Effector memory CD4-positive, alpha-beta T cell (primary cell): ENCODE data around the gene ZNF892.

Source experiments
- DNase-seq, 3 donors: peaks; one replicate each; pipeline ENCODE4 v3.0.0-alpha.2; 2020
- H3K27ac ChIP-seq: 2 replicates; pipeline ENCODE4 v1.7.0; 2013; ENCODE audit warnings: mild to moderate bottlenecking, low read length, moderate library complexity; ENCODE audit not compliant: insufficient read depth, poor library complexity, severe bottlenecking
- H3K27me3 ChIP-seq: replicated peaks from 2 replicates; pipeline ENCODE4 v1.7.0; 2013; ENCODE audit warnings: mild to moderate bottlenecking, low read length; ENCODE audit not compliant: insufficient read depth, control insufficient read depth, poor library complexity, severe bottlenecking
- H3K36me3 ChIP-seq: 2 replicates; pipeline ENCODE4 v1.7.0; 2013; ENCODE audit warnings: mild to moderate bottlenecking, low read length, moderate library complexity; ENCODE audit not compliant: control insufficient read depth, insufficient read depth
- H3K4me1 ChIP-seq: 2 replicates; pipeline ENCODE4 v1.7.0; 2013; ENCODE audit warnings: low read length, mild to moderate bottlenecking; ENCODE audit not compliant: control insufficient read depth, insufficient read depth, poor library complexity, severe bottlenecking
- H3K4me3 ChIP-seq: 2 replicates; pipeline ENCODE4 v1.7.0; 2013; ENCODE audit warnings: low read length, low read depth, mild to moderate bottlenecking; ENCODE audit not compliant: insufficient read depth, poor library complexity, severe bottlenecking
- H3K9me3 ChIP-seq: 2 replicates; pipeline ENCODE4 v1.7.0; 2013; ENCODE audit warnings: mild to moderate bottlenecking, low read length, moderate library complexity; ENCODE audit not compliant: control insufficient read depth
- total RNA-seq, 3 donors: gene quantifications; one replicate each; lab custom pipeline; 2026; lab: John Stamatoyannopoulos, UW

Gene ZNF892
- 6.8 to 7.3 (median 7.3) reads per million in 3 donors for total RNA-seq

DNA sequence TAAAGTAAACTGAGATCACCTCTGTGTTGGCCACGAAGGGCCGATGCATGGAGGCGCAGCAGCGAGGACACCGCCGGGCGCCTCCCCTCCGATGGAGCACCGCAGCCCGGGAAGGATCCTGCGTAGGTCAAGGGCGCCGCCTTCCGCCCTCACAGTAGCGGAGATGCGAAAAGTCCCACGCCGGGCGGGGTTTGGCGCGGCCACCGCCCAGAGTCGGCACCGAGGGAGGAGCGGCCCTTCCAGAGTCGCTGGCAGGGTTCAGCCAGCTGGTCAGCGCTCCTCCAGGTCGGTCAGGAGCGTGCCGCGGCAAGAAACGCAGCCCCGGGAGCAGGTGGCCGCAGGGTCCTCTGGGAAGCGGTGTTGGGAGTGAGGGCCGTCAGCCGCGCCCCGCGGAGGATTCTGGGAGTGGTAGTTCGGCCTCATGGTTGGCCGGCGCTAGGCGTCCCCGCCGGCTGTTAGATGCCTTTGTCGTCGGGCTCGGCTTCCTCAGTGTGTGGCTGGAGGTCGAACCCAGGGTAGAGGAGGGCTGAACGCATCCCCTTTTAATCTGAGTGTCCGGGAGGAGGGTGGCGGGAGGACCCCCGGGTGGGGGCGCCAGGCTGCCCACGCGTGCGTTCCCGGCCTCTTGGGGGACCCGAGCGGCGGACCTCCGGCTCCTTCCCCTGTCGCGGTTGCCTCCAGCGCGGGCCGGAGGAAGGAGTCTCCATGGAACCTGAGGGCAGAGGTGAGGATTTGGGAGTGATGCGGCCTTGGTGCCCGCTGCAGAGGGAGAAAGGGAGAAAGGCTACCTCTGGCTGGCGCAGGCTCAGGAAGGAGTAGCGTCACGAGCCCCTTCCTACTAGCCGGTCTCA, at the start of gene ZNF892:
TSS of gene ZNF892 (plus strand) at position 411 of the 851 bp plus-strand sequence. CDS start at position 706, 295 bp downstream.
- Histone ChIP-seq H3K27ac (peak within 1 kb of the TSS; percentile 72), H3K4me1 (peaks cover 5% of the 10 kb centered on the region), H3K27me3 (no peaks in the 10 kb centered on the region), H3K9me3 (peaks cover 3% of the 10 kb centered on the region), H3K36me3 (peaks cover 16% of the 10 kb centered on the region), H3K4me3 (peak within 1 kb of the TSS; percentile 88)
- DNase-seq = peak; percentile 55 to 65 (median 63)

DNA sequence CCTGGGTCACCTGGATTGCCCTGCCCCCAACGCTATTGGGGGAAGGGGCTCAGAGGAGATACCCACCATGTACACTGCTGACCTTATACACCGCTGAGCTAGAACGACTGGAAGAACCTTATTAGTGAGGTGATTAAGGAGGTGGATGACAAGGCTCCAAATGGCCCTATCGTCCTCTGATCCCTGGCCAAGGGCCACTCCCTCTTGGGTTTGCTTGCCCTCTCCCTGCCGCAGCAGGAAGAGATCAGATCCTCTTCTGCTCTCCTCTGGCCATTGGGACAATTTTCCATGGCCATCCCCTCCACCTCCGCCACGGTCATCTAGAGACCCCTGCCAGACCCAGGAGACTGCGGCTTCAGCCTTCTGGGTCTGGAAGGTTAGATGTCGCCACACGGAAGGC, 48.9 kb upstream of the ZNF892 start:
- peaks cover 7% of the 10 kb centered on the region for H3K4me1 ChIP-seq
- H3K27ac ChIP-seq = no peak overlapping the region
- H3K27me3 ChIP-seq = no peaks in the 10 kb centered on the region
- peak overlapping the region; percentile 79 for H3K4me3 ChIP-seq
- DNase-seq = no peak
- peaks cover 8% of the 10 kb centered on the region for H3K36me3 ChIP-seq
- H3K9me3 ChIP-seq = peaks cover 6% of the 10 kb centered on the region

DNA sequence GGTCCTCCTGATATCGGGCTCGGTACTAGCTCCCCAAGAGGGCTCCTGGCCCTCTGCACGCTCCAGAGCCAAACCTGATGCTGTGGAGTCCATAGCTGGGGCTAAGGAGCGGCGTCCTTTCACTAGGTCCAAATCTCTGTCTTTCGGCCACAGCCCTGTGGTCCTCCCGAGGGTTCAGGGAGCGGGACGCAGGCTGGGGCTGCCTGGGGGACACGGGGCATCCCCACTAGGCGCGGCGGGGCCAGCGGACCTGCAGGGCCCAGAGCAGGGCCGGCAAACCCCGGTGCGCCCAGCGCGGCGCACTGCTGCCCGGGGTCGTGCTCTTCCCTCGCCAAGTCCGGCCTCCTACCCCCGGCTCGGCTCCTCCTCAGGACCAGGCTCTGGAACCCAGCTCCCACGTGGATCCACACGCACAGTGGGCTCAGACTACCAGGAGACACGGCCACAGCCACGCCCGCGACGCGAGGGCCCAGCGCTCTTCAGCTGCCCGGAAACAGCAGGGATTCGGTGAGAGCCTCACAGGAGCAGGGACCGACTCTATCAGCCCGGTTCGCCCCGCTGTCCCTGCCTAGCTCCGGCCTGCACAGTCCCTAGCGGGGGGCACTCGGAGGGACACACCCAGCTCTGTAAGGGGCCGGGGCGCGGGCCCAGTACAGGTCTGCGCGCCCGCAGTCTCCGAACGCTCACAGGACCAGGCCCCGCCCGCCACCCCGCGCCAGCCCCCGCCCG, 48.3 kb upstream of the ZNF892 start:
- Histone ChIP-seq H3K4me3 (peak overlapping the region; percentile 79), H3K36me3 (peaks cover 8% of the 10 kb centered on the region), H3K27me3 (no peaks in the 10 kb centered on the region), H3K27ac (peak overlapping the region; percentile 63), H3K4me1 (peaks cover 7% of the 10 kb centered on the region), H3K9me3 (peaks cover 6% of the 10 kb centered on the region)
- DNase-seq = no peak

DNA sequence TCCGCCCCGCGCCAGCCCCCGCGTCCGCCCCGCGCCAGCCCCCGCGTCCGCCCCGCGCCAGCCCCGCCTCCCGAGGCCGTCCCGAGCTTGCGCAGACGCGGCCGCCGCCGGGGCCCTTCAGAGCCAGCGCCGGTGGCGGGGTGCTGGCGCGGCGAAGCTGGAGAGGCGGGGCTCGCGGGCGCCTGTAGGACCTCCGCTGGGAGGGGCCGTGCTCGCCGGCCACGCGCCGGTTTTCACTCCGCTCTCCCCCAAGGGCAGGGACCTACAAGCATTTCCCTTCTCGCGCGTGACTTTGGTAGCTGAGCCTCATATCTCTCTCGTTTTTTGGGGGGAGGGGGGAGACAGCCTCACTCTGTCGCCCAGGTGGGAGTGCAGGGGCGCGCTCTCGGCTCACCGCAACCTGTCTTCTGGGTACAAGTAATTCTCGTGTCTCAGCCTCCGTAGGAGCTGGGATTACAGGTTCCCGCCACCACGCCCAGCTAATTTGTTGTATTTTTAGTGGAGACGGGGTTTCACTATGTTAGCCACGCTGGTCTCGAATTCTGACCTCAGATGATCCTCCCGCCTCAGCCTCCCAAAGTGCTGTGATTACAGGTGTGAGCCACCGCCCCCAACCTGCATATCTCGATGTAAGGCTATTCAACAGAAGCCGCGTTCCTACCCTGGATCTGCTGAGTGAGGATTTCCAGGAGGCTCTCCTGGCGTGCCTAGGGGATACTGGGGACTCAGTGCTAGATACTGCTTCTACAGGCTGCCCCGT, 47.5 kb upstream of the ZNF892 start, which contains the start of gene ZNF514:
TSS of gene ZNF514 (minus strand) at position 159 of the 760 bp plus-strand sequence. CDS start 6,595 bp downstream, outside the sequence.
- no peaks in the 10 kb centered on the region for H3K27me3 ChIP-seq
- peak; percentile 66 to 72 (median 72) for DNase-seq
- H3K9me3 ChIP-seq = peaks cover 6% of the 10 kb centered on the region
- peaks cover 7% of the 10 kb centered on the region for H3K4me1 ChIP-seq
- H3K36me3 ChIP-seq = peaks cover 2% of the 10 kb centered on the region
- peak within 1 kb of the TSS; percentile 79 for H3K4me3 ChIP-seq
- peak within 1 kb of the TSS; percentile 63 for H3K27ac ChIP-seq

DNA sequence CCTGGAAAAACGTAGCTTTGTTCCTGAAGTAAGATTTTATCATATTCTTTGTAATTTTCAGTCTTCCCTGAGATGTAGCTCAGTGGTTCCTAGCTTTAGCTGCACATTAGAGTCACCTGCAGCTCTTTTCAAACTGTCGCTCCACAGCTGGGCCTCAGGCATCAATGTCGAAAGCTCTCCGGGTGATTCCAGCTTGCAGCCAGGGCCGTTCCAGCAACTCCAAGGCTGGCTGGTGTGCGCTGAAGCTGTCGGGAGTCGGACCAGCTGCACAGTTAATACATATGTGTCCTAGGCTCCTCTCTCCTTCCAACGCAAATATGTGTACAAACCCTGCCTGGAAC, 42.3 kb upstream of the ZNF892 start:
- DNase-seq = no peak
- Histone ChIP-seq H3K27me3 (no peaks in the 10 kb centered on the region), H3K27ac (peak overlapping the region; percentile 85), H3K4me3 (peak overlapping the region; percentile 93), H3K4me1 (peaks cover 7% of the 10 kb centered on the region), H3K9me3 (no peaks in the 10 kb centered on the region), H3K36me3 (no peaks in the 10 kb centered on the region)

DNA sequence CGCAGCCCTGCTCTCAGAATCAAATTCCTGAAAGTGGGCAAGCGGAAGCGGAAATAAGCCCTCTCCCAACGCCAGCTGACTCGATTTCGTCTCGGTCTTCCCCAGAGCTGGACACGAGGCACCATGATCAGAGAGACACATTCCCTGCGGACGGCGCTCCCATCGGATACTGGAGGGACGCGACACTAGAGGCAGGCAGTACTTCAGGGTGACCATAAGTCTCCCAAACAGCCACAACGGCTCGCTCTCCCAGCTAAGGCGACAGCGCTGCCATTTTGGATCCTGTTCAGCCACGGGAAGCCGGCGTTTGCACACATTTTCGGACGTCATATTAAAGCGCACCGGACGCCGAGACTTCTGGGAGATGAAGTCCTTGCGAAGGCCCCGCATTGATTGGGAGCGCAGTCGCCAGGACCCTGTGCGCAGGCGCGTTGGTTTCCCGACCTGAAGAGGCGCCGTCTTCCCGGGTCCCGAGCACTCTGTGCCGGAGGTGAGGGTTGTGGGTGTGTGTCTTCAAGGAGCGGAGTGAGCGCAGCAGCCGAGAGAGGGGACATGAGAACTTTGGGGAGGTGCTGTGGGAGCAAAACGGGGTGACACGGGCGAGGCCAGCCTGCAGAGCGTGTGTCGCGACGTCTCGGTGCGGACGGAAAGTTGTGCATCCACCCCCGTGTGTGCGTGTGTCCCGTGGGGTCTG, 41.8 kb upstream of the ZNF892 start, which contains the start of gene ZNF2:
TSS of gene ZNF2 (plus strand) at position 439 of the 694 bp plus-strand sequence. CDS start 10,418 bp downstream, outside the sequence.
- peak; percentile 93 to 97 (median 95) for DNase-seq
- Histone ChIP-seq H3K9me3 (no peaks in the 10 kb centered on the region), H3K36me3 (no peaks in the 10 kb centered on the region), H3K27ac (peak within 1 kb of the TSS; percentile 85), H3K27me3 (no peaks in the 10 kb centered on the region), H3K4me3 (peak within 1 kb of the TSS; percentile 93), H3K4me1 (peaks cover 7% of the 10 kb centered on the region)

DNA sequence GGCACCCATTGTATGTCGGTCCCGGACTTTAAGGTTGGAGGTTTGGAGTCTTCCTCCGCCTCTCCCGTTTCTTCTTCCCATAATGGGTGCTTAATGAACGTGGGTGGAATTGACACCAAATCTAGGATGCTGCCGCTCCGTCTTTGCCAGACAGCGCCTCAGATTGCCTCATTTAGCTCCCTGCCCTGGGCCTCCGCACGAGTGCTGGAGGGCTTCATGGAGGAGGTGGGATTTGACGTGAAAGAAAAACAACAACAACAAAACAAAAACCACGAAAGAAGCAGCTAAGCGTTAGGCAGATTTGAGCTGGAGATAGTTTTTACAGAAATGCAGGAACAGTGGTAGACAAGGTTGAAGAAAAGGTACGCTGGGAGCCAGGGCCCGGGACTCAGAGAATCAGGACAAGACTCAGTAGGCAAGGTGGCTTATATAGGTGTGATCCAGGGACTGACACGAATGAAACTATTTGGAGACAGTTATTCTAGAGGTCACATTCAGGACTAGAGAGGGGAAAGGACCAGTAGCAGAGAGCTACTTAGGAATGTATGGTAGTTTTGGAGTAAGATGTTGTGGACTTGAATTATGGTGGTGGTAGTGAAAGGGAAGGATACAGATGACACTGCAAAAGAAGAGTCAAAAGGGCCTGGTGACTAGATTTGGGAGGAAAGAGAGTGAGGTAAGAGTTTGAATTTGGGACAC, 41.1 kb upstream of the ZNF892 start:
- H3K4me1 ChIP-seq = peaks cover 7% of the 10 kb centered on the region
- DNase-seq = no peak
- H3K27me3 ChIP-seq = no peaks in the 10 kb centered on the region
- H3K27ac ChIP-seq = peak overlapping the region; percentile 85
- H3K4me3 ChIP-seq = peak overlapping the region; percentile 93
- no peaks in the 10 kb centered on the region for H3K9me3 ChIP-seq
- no peaks in the 10 kb centered on the region for H3K36me3 ChIP-seq

DNA sequence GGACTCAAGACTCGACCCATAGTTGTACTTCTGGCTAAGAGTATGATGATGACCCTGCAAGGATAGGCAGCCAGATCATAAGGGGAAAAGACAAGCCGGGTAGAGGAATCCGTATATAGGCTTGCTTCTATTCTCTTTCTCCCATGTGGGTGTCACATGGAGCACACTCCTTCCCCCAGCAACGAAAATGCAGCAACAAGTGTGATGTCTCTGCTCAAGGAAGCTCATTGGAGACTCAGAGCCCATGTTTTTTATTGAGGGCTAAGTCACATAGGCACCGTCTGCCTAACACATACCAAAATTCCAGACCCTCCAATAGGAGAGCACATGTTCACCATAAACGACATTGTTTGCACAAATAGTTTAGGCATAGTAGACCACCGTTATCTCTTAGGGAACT, 35.4 kb upstream of the ZNF892 start:
- H3K4me1 ChIP-seq = no peaks in the 10 kb centered on the region
- H3K4me3 ChIP-seq = no peak overlapping the region
- H3K9me3 ChIP-seq = no peaks in the 10 kb centered on the region
- no peak for DNase-seq
- no peaks in the 10 kb centered on the region for H3K27me3 ChIP-seq
- H3K27ac ChIP-seq = no peak overlapping the region
- no peaks in the 10 kb centered on the region for H3K36me3 ChIP-seq
